HG03097 (cell line): Measurements from ENCODE around the gene GNPTAB.
A peak's percentile ranks its signal among the peaks of the same experiment; 100 is the strongest.

Source experiments
- ATAC-seq: cut with Tn5 transposase; IDR thresholded peaks from one replicate; pipeline ENCODE4 v1.9.1; 2021; ENCODE audit not compliant: unreplicated experiment, low FRiP score

The GNPTAB gene

DNA sequence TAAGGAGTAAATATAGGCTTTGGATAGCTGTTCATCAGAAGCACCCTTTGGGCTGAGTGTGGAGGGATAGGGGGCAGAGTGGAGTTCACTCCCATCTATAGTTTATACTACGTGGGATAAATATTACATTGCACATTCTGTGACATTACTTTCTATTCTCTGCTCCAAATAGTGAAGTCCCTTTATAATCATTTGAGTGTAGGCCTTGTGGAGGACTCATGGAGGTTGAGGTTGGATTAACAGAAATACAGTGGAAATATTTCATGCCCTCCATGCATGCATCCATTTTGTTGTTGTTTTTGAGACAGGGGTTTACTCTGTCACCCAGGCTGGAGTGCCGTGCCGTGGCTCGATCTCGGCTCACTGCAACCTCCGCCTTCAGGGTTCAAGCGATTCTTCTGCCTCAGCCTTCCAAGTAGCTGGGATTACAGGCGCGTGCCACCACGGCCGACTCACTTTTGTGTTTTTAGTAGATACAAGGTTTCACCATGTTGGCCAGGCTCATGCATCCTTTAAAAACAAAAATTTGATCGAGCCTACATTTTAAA, 131.9 kb downstream of the GNPTAB start:
- ATAC-seq, result no peak

DNA sequence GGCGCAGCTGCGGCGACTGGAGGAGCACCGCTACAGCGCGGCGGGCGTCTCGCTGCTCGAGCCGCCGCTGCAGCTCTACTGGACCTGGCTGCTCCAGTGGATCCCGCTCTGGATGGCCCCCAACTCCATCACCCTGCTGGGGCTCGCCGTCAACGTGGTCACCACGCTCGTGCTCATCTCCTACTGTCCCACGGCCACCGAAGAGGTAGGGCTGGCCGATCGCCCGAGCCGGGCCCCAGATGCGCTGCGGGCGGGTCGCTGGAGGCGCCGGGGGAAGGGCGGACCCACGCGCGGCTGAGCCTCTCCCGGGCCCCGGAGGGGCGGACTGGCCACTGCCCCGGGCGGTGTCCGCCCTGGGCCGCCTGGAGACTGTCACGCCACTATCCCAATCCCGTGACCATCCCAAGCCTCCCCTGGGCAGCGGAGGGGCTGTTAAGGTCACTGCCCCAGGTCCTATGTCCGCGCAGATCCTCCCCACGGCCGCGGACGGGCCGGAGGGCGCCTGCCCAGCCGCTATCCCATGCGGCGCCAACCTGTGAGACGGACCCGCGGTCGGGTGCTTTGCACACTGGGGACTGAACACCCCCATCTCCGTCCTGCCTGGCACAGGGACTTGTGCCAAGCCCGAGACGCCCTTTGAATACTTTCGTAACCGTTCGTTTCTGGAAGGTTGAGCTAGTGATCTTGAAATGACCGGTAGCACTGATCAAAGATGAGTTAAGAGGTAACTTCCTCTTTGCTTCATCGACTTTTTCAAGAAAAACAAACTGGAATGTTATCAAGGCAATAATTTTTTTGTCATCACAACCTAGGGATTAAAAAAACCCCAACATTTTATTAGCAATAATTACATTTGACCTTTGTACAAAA, 132.6 kb downstream of the GNPTAB start:
- peak; percentile 35 for ATAC-seq

DNA sequence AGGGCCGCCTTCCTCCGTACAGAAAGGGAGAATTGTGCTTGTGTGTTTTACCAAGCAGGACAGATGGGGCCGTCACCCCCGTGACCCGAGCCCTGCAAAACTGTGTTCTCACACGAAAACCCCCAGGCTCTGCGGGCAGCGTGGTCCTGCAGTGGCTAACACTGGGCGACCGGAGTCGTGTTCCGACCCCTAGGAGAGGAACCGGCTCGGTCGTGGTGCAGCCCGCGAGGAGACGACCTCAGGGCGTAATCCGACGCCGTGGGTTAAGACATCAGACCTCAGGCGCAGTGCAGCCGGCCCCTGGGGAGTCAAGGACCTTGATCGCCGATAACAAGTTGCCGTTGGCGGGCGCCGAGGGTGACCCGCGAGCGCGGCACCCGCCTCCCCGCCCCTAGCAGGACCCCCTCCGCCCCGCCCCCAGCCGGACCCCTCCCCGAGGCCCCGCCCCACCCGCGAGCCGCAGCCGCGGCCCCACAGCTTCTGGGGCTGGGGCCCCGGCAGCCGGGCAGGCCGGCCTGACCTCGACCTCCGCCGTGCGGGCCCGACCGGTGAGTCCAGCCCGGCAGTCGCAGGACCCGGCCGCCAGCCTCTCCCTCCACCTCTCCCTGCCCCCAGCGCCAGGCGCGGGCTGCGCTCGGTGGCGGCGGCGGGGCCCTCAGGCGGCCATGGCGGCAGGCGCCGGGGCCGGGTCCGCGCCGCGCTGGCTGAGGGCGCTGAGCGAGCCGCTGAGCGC, 133.4 kb downstream of the GNPTAB start, which contains the start of gene CHPT1:
CHPT1 (plus strand) TSS at position 444 of the 733 bp plus-strand sequence; CDS start at position 666, 222 bp downstream.
- ATAC-seq, result peak; percentile 57

DNA sequence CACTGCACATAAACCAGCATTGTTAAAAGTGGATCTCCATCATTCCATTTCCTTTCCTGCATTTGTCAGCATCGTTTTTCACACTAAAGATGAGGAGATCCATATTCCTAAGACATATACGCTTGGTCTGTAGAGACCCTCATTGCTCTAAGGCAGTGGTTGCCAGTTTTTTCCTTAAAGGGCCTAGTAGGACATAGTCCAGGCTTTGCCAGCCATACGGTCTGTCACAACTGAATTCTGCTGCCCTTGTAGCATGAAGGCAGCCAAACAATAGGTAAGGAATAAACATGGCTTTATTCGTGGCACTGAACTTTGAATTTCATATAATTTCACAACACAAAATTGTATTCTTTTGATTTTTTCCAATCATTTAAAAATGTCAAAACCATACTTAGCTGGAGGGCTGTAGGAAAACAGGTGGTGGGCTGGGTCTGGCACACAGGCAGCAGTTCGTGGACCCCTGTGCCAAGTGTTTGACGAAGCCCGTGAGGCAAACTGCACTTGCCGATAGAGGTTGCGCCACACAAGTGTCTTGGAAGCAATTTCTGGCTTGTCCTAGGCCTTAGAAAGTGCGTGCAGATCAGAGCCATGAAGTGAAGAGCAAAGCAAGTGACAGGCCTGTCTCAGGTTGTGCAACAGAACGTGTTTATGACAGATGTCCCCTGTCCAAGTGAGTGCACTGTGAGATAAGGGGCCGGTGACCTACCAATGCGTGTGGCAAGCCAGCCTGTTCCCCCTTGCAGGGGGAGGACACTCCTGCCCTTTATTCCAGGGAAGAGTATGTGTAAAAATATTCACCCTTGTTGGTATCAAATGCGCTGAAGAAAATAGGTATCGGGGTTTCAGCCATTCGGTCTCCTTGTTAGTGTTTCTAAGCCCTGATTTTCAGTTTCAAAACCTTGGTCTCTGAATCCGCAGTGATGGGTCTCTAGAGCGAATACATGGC, 134.2 kb downstream of the GNPTAB start:
- ATAC-seq, result no peak

DNA sequence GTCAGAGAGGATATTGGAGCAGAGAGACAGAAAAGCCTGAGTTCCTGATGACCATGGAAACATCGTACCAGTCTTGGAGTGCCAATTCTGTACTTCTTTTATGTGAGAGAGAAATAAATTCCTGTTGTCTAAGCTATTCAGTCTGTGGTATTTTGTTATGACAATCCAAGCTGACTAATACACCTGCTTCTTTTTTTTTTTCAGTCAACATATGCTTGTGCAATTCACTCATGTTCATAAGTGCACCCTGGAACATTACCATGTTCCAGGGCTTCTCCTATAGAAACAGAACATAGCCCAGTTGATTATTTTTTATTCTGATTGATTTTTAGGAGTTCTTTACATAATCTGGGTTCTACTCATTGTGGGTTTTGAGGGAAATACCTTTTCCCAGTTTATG, 135.1 kb downstream of the GNPTAB start:
- no peak for ATAC-seq
